AG08395 (cell line): ENCODE results near the gene PPFIA3.
"Not testable (repeated sequence)": the region's sequence is repeated elsewhere in the genome, so short reads cannot be mapped to it uniquely, and the experiment has no call there.

ENCODE experiments used
- DNase-seq: peaks from one replicate; pipeline ENCODE4 v3.0.0; 2012; ENCODE audit warnings: mixed read lengths, low spot score

Gene PPFIA3

DNA sequence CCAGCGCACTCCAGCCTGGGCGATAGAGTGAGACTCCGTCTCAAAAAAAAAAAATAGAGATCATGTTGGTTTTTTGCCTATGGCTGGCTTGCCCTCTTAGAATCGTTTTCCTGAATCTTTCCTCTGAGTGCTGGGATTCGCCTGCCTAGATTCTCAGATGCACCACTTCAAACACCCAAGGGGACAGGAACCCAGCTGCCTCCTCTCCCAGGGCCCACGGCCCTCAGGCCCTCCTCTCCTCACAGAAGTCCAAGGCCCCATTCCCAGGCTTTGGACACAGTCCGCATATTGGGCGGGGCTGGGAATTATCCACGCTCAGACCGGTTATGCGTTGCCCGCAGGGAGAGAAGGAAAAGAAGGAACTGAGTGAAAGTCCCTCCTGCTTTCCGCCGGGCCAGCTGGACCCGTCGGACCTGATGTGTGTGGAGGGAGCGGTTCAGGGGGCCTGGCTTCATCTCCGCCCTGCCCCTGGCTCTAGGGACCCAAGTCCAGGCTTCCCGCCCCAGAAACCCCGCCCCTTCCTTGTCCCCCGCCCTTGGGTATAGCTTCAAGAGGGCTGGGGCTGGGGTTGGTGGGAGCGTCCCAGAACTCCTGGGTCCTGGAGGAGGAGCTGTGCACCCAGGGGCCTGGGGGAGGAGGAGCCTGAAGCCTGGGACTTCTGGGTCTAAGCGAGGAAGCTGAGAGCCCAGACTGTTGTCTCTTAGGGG is 5.8 kb downstream of the PPFIA3 start:
- DNase-seq: no peak

- no peak for DNase-seq
Observed at GRCh38 chr19:49126575-49126974, 7.2 kb downstream of the PPFIA3 start.

DNA sequence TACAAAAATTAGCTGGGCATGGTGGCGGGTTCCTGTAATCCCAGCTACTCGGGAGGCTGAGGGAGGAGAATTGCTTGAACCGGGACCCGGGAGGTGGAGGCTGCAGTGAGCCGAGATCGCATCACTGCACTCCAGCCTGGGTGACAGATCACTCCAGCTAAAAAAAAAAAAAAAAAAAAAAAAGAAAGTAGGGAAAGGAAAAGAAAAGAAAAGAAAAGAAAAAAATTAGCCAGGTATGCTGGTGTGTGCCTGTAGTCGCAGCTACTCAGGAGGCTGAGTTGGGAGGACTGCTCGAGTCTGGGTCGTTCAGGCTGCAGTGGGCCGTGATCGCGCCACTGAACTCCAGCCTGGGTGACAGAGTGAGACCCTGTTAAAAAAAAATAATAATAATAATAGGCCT is 7.9 kb downstream of the PPFIA3 start:
- DNase-seq: not testable (repeated sequence)

DNA sequence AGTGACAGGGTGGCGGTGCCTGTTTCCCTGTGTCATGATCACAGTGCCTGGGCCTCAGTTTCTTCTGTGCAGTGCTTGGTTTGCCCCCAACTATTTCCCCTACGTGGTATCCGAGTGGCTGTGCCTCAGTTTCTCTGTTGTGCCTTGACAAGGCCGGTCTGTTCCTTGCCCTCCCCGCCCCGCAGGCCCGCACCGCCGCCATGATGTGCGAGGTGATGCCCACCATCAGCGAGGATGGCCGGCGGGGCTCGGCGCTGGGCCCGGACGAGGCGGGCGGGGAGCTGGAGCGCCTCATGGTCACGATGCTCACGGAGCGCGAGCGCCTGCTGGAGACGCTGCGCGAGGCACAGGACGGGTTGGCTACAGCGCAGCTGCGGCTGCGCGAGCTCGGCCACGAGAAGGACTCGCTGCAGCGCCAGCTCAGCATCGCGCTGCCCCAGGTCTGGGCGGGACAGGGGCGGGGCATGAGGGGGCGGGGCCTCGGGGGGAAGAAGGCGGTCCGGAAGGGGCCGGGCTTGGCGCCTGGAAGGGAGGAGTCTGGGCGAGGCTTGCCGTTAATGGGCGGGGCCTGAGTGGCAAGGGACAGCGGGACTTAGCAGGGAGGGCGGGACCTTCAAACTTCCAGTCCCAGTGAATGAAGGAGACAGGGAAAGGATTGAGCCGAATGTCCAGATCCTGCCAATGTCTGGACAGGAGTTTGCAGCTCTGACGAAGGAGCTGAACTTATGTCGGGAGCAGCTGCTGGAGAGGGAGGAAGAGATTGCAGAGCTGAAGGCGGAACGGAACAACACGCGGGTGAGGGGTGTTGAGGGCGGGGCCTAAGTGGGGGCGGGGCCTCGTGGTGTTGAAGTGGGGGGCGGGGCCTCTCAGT is 8.6 kb downstream of the PPFIA3 start:
- DNase-seq: peak; percentile 100

DNA sequence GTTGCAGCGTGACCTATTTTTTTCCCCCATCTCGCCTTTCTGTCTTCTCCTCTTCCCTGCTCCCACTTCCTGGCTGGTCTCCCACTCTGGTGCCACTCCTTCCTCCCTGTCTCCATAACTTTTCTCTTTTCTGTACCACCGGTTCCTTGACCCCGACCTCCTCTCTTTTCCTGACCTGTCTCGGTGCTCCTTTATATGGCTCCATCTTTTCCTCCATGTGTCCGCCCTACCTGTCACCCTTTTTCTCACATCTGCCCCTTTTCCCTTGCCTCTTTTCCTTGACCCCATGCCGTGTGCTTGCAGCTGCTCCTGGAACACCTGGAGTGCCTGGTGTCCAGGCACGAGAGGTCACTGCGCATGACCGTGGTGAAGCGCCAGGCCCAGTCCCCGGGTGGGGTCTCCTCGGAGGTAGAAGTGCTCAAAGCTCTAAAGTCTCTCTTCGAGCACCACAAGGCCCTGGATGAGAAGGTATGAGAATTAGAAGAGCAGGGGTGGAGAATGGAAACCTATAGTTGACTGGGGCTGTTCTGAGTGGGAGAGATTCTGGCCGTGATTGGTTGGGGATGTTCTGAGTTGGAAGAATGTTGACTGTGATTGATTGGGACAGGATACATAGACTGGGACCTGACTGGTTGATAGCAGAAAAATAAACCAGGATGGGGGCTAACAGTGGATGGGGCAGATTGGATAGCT is 9.3 kb downstream of the PPFIA3 start:
- no peak for DNase-seq

GRCh38 chr19:49129238-49129583 is 9.9 kb downstream of the PPFIA3 start:
- no peak for DNase-seq

GRCh38 chr19:49130325-49130724 is 11.0 kb downstream of the PPFIA3 start:
- no peak for DNase-seq

DNA sequence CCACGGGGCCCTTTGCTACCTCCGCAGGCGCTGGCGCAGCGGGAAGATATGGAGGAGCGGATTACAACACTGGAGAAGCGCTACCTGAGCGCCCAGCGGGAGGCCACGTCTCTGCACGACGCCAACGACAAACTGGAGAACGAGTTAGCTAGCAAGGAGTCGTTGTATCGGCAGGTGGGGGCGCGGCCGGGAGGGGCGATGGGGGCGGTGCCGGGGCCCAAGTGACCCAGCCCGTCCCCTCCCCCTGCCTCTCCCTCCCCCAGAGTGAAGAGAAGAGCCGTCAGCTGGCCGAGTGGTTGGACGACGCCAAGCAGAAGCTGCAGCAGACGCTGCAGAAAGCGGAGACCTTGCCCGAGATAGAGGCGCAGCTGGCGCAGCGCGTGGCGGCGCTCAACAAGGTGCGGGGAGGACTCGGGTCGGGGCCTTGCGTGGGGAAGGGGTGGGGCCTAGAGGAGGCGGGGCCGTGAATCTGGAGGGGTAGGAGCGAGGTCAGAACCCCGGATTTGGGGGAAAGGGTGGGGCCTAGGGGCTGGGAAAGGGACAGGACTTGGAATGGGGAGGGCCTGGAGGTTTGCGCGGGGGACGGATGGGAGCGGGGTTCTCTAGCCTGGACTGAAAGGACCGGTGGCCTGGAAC is 13.7 kb downstream of the PPFIA3 start:
- DNase-seq: no peak

DNA sequence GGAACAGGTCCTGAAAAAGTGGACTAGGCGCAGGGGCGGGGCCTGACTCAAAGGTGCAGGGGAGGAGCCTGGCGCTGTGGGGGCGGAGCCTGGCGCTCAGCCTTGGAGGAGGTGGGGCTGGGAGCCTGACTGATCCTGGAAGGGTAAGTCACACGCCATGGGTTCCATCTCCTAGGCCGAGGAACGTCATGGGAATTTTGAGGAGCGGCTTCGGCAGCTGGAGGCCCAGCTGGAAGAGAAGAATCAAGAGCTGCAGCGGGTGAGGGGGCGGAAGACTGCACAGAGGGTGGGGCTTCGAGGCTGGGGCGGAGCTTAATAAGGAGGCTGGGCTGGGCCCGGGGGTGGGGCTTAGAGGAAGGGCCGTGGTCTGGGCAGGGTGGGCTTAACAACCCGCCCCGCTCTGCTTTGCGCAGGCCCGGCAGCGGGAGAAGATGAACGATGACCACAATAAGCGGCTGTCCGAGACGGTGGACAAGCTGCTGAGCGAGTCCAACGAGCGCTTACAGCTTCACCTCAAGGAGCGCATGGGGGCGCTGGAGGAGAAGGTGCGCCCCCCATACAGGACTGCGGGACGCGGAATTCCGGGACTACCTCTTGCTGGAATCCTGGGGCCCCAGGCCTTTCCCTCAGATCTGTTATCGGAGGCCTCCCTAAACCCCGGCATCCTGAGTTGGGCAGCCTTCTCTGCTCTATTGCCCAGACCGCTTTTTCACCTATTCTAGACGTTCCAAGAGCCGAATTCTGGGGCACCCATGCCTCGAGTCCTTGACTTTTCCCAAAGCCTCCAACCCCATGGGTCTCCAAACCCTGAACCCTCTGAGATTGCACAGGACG is 14.5 kb downstream of the PPFIA3 start:
- peak; percentile 17 for DNase-seq

DNA sequence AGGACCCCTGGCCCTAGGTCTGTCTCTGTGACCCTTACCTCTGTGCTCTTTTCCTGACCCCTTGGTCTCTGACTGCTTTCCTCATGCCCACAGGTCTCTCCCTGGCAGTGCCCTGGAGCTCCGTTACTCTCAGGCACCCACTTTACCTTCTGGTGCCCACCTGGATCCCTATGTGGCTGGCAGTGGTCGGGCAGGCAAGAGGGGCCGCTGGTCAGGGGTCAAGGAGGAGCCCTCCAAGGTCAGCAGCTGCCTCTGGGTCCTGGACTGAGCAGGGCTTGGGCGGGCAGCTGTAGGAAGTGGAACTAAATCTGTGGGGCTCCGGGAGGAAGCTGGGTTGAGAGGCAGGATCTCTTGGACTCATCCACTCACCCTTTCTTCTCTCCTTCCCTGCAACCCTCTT is 16.3 kb downstream of the PPFIA3 start:
- DNase-seq: no peak

- peak; percentile 72 for DNase-seq
Observed at GRCh38 chr19:49136771-49137171, 17.4 kb downstream of the PPFIA3 start.

DNA sequence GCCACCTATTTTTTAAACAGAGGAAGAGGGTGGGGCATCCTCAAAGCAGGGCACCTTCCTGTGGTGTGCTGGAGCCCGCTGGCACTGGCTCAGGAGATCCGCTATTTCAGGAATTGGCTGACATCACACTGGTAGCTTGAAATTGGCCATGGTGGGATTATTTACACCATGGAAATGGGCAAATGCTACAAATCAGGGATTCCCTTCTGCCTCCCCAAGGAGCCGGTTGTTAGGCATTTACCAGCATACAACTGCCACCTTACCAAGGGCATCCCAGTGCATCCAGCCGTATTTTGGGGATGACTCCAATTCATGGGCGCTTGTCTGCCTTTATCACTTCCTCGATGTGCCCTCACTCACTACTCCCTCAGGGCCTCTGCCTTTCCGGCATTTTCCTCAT is 21.6 kb downstream of the PPFIA3 start:
- no peak for DNase-seq

DNA sequence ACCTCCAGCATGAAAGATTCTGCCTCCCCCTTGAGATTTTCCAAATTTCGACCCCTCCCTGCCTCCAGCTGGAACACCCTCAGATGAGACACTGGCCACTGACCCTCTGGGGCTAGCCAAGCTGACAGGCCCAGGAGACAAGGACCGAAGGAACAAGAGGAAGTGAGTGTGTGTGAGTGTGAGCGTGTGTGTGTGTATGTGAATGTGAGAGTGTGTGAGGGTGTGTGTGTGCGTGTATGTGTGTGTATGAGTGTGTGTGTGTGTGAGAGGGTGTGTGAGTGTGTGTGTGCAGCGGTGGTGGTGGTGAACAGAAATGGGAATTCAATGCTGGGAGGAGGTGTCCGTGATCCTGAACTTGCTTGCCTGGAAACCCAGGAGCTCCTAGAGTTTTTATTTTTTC is 22.0 kb downstream of the PPFIA3 start:
- no peak for DNase-seq

DNA sequence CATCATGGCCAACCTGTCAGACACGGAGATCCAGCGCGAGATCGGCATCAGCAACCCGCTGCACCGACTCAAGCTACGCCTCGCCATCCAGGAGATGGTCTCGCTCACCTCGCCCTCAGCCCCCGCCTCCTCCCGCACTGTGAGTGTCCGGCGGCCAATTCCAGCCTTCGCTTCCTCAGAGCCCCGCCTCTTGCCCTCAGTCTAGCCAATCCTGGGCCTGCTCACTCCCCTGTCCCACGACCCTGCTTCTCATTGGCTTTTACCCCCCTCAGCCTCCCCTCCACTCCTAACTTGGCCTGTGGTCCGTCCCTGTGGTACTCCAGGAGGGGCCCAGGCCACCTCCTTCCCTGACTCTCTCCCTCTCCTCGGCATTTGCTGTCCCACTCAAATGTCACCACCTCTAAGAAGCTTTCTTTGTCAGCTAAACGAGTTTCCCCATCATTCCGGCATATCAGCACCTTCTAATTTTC is 23.6 kb downstream of the PPFIA3 start:
- peak; percentile 98 for DNase-seq

GRCh38 chr19:49145573-49146407 is 26.4 kb downstream of the PPFIA3 start:
- DNase-seq: peak; percentile 80

DNA sequence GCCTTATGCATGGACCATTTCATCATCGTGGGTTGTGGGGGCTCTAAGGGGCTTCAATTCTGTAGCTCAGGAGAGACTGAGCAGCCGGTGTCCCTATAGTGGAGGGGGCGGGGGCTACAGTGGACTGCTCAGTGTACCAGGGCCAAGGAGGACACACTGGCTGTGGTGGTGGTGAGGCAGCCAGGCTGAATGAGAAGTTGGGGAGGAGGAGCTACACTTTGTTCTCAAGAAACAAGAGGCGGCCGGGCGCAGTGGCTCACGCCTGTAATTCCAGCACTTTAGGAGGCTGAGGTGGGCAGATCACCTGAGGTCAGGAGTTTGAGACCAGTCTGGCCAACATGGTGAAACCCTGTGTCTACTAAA is 27.0 kb downstream of the PPFIA3 start:
- not testable (repeated sequence) for DNase-seq

DNA sequence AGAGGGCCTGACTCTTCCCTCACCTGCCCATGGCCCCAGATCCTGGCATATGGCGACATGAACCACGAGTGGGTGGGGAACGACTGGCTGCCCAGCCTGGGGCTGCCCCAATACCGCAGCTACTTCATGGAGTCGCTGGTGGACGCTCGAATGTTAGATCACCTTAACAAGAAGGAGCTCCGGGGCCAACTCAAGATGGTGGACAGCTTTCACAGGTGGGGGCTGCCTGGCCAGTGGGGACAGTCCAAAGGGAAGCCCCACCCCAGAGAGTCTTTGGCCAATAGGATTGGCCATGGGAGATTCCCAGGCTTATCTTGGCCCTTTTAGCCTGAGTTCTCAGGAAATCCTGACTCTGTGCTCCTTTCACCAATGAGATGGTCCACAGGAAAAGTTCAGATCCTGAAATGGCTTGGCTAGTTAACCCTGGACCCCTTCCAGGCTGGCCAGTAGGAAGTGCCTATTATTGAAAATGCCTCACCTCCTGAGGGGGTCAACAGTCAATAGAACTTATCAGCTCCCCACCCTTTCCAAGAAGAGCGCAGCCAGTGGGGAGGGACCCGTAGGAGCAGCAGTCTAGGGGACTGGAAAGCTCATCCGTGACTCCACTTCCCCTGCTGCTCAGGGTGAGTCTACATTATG is 28.8 kb downstream of the PPFIA3 start:
- no peak for DNase-seq

DNA sequence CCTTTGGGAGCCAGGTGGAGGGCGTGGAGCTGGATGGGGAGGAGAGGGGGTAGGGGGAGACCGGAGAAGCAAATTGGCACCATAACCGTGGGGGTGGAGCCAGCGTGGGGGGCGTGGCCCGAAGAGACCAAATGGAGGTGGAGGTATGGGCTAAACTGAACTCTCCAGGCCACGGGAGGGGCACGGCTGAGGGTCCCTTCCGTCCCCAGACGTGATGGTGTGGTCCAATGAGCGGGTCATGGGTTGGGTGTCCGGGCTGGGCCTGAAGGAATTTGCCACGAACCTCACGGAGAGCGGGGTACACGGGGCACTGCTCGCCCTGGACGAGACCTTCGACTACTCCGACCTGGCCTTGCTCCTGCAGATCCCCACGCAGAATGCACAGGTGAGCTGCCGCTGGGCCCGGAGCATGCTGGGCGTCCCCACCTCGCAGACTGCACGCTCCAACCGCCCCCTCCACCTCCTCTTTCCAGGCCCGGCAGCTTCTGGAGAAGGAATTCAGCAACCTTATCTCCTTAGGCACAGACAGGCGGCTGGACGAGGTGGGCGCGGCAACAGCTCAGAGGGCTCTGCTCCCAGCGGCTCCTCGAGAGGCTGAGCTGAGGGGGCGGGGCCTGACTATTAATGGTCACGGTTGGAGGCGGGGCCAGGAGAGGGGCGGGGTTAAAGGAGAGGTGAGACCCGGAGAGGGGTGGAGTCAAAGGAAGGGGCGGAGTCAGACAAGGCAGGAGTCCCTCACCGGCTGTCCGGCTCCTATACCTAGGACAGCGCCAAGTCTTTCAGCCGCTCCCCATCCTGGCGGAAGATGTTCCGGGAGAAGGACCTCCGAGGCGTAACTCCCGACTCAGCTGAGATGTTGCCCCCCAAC is 29.7 kb downstream of the PPFIA3 start:
- DNase-seq: peak; percentile 96

- peak; percentile 72 for DNase-seq
Observed at GRCh38 chr19:49149652-49150105, 30.3 kb downstream of the PPFIA3 start.
